IMR-90 (cell line): Measurements from ENCODE around the gene GRPR. TPM values are rescaled to one million over a fixed set of nuclear protein-coding genes. Genes with fewer than 3 reads are reported as not detected.

Experiments used
- ATAC-seq: fragments of 200-7000 bp; cut with Tn5 transposase; 2 replicates; pipeline ENCODE4 v1.9.1; 2020; ENCODE audit warnings: low read depth, mild to moderate bottlenecking, moderate library complexity
- BruUV-seq: library from RNA; stranded (reverse); fragments of 400-500 nt; replicated peaks from 2 replicates; lab custom pipeline; 2021; lab: Mats Ljungman, UMichigan
- CTCF ChIA-PET: fragments of 300-600 bp; formaldehyde crosslinking; extraction: SDS; loops from one replicate; lab custom pipeline; 2021; ENCODE audit warnings: antibody characterized with exemption; lab: Yijun Ruan, JAX
- POLR2A ChIA-PET: fragments of 300-600 bp; sonication (Branson Sonifier 250); formaldehyde crosslinking; loops from one replicate; lab custom pipeline; 2022; ENCODE audit warnings: antibody characterized with exemption; ENCODE audit not compliant: unreplicated experiment; lab: Charles Lee
- DNase-seq: peaks from one replicate; pipeline ENCODE4 v3.0.0; 2013
- H2AFZ ChIP-seq: replicated peaks from 2 replicates; pipeline ENCODE3; 2013; ENCODE audit warnings: low read length, mild to moderate bottlenecking; ENCODE audit not compliant: poor library complexity
- H2AK5ac ChIP-seq: 2 replicates; pipeline ENCODE4 v1.6.1; 2013; ENCODE audit warnings: low read depth, low read length, inconsistent platforms
- H2AK9ac ChIP-seq: replicated peaks from 2 replicates; pipeline ENCODE3; 2013; ENCODE audit warnings: mild to moderate bottlenecking, low read depth, low read length, moderate library complexity; ENCODE audit not compliant: poor library complexity
- H2BK120ac ChIP-seq: 2 replicates; pipeline ENCODE4 v1.6.1; 2013; ENCODE audit warnings: low read depth, low read length, inconsistent platforms
- H2BK15ac ChIP-seq: 3 replicates; pipeline ENCODE4 v1.6.1; 2013; ENCODE audit warnings: low read depth, low read length, inconsistent platforms
- H2BK20ac ChIP-seq: 2 replicates; pipeline ENCODE4 v1.6.1; 2013; ENCODE audit warnings: low read depth, mild to moderate bottlenecking, inconsistent platforms, low read length, moderate library complexity
- H2BK5ac ChIP-seq: 2 replicates; pipeline ENCODE4 v1.6.1; 2013; ENCODE audit warnings: mild to moderate bottlenecking, low read depth, low read length, inconsistent platforms; ENCODE audit not compliant: poor library complexity, severe bottlenecking
- H3K14ac ChIP-seq: replicated peaks from 2 replicates; pipeline ENCODE4 v1.6.1; 2013; ENCODE audit warnings: low read depth, low read length, inconsistent platforms
- H3K18ac ChIP-seq: 2 replicates; pipeline ENCODE4 v1.6.1; 2013; ENCODE audit warnings: low read depth, low read length, control low read depth
- H3K23ac ChIP-seq: 2 replicates; pipeline ENCODE4 v1.6.1; 2013; ENCODE audit warnings: low read depth, low read length, inconsistent platforms
- H3K27ac ChIP-seq: 2 replicates; pipeline ENCODE4 v1.5.1; 2013; ENCODE audit warnings: mild to moderate bottlenecking, control low read depth, low read length; ENCODE audit not compliant: insufficient read depth
- H3K27me3 ChIP-seq: 2 replicates; pipeline ENCODE4 v1.6.1; 2013; ENCODE audit warnings: low read length; ENCODE audit not compliant: control insufficient read depth, insufficient read depth
- H3K36me3 ChIP-seq: 2 replicates; pipeline ENCODE4 v1.6.1; 2013; ENCODE audit warnings: low read length, mixed read lengths; ENCODE audit not compliant: control insufficient read depth, insufficient read depth
- H3K4ac ChIP-seq: 2 replicates; pipeline ENCODE4 v1.6.1; 2013; ENCODE audit warnings: low read depth, low read length, inconsistent platforms
- H3K4me1 ChIP-seq: 2 replicates; pipeline ENCODE4 v1.6.1; 2013; ENCODE audit warnings: low read length, mixed read lengths; ENCODE audit not compliant: control insufficient read depth, insufficient read depth
- H3K4me2 ChIP-seq: 2 replicates; pipeline ENCODE4 v1.6.1; 2013; ENCODE audit warnings: low read depth, mild to moderate bottlenecking, control low read depth, low read length, moderate library complexity
- H3K4me3 ChIP-seq: 2 replicates; pipeline ENCODE4 v1.5.1; 2013; ENCODE audit warnings: low read depth, mild to moderate bottlenecking, control low read depth, low read length, moderate library complexity; ENCODE audit not compliant: insufficient read depth
- H3K56ac ChIP-seq: 2 replicates; pipeline ENCODE4 v1.6.1; 2013; ENCODE audit warnings: low read length, inconsistent platforms; ENCODE audit not compliant: insufficient read depth; ENCODE audit errors: extremely low read depth
- H3K79me1 ChIP-seq, 2 experiments: 2 replicates each; pipeline ENCODE4 v1.6.1; 2013; ENCODE audit warnings: low read length in 2 of 2, inconsistent platforms in 1 of 2, low read depth in 1 of 2
- H3K9ac ChIP-seq: 2 replicates; pipeline ENCODE4 v1.6.1; 2013; ENCODE audit warnings: low read depth, low read length, control low read depth
- H3K9me1 ChIP-seq: 2 replicates; pipeline ENCODE4 v1.6.1; 2013; ENCODE audit warnings: low read length, inconsistent platforms; ENCODE audit not compliant: insufficient read depth
- H3K9me3 ChIP-seq: 2 replicates; pipeline ENCODE4 v1.6.1; 2013; ENCODE audit warnings: low read length; ENCODE audit not compliant: control insufficient read depth, insufficient read depth
- H4K20me1 ChIP-seq: 2 replicates; pipeline ENCODE4 v1.6.1; 2013; ENCODE audit warnings: low read length, inconsistent platforms; ENCODE audit not compliant: insufficient read depth
- H4K5ac ChIP-seq: 2 replicates; pipeline ENCODE4 v1.6.1; 2013; ENCODE audit warnings: mild to moderate bottlenecking, low read depth, low read length, control low read depth
- H4K8ac ChIP-seq, 2 experiments: 2 replicates each; pipeline ENCODE4 v1.6.1; 2013; ENCODE audit warnings: low read depth in 2 of 2, low read length in 2 of 2, control low read depth in 1 of 2, inconsistent platforms in 1 of 2
- H4K91ac ChIP-seq: 2 replicates; pipeline ENCODE4 v1.6.1; 2013; ENCODE audit warnings: low read depth, low read length, inconsistent platforms; ENCODE audit not compliant: insufficient read depth
- RAD21 ChIP-seq: IDR thresholded peaks from 2 replicates; pipeline ENCODE4 v1.6.1; 2012; ENCODE audit warnings: low read length, improper control_type of control experiment
- RFX5 ChIP-seq: IDR thresholded peaks from 2 replicates; pipeline ENCODE4 v1.8.0; 2012; ENCODE audit warnings: low read depth, mild to moderate bottlenecking, low read length, moderate library complexity
- SMC3 ChIP-seq: fragments of 150-350 bp; IDR thresholded peaks from 2 replicates; pipeline ENCODE4 v1.6.1; 2016; ENCODE audit warnings: low read depth, mild to moderate bottlenecking, antibody characterized with exemption, low read length, moderate library complexity
- WGBS, 2 experiments: methylation state at CpG; one replicate each; pipeline versions ENCODE4 v1.1.5 to v1.1.7; 2013; ENCODE audit warnings: missing lambda C conversion rate in 2 of 2; ENCODE audit not compliant: insufficient read length in 1 of 2; ENCODE audit errors: extremely low coverage in 2 of 2; 5-methylcytosine and 5-hydroxymethylcytosine counted together
- dilution Hi-C: fragments of 300-500 bp; cut with HindIII; formaldehyde crosslinking; loops from one replicate; pipeline ENCODE4 v1.14.3; 2018; ENCODE audit warnings: low sequenced_read_pairs; ENCODE audit not compliant: unreplicated experiment
- in situ Hi-C: fragments of 300-500 bp; cut with MboI; formaldehyde crosslinking; loops from 3 replicates; pipeline ENCODE4 v1.14.3; 2019; ENCODE audit warnings: low sequenced_read_pairs, inconsistent platforms, mixed read lengths
- intact Hi-C: fragments of 100-400 bp; cut with micrococcal nuclease; formaldehyde crosslinking; loops from 2 replicates; pipeline ENCODE4 v1.10.0; 2022
- polyA plus RNA-seq, 3 experiments: library from polyadenylated mRNA; depleted of rRNA; stranded (reverse); fragments of >200 nt; gene quantifications; 2 replicates each; pipeline ENCODE4 v1.2.3, GENCODE V29; 2012; ENCODE audit warnings: low replicate concordance in 1 of 3
- total RNA-seq: library from RNA; depleted of rRNA; stranded (reverse); fragments of >200 nt; gene quantifications from 2 replicates; pipeline ENCODE4 v1.2.3, GENCODE V29; 2012
- TF ChIP-seq, protein P1 (sequence below): conservative IDR thresholded peaks from 2 replicates; pipeline ENCODE4 v1.5.1; 2012; ENCODE audit warnings: mild to moderate bottlenecking, low read depth, low read length, improper control_type of control experiment

GRPR gene
- total and polyA plus RNA-seq, 2 of the 4 experiments (the other 2 are of a cell fraction), result 9.2 to 13.6 TPM

DNA sequence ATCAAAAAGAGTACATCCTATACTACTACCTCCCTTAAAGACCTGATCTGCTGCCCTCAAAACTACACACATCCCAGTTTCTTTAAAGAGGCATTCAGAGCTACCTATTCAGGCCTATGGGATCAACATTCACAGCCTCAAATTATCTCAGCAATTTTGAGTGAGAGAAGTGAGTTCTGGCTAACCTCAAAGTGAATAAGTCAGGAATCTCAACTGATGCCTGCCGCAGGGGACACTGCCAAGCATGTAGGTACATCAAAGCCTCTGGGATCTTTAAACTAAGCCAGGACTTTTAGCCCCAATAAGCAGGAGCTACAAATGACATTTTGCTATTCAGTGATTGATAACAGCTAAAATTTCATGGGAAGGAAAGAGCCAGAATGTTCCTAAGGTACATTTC lies 11.6 kb downstream of the GRPR start:
- TF ChIP-seq RAD21 (no peak), SMC3 (no peak), RFX5 (no peak)
- TF ChIP-seq, protein P1, sequence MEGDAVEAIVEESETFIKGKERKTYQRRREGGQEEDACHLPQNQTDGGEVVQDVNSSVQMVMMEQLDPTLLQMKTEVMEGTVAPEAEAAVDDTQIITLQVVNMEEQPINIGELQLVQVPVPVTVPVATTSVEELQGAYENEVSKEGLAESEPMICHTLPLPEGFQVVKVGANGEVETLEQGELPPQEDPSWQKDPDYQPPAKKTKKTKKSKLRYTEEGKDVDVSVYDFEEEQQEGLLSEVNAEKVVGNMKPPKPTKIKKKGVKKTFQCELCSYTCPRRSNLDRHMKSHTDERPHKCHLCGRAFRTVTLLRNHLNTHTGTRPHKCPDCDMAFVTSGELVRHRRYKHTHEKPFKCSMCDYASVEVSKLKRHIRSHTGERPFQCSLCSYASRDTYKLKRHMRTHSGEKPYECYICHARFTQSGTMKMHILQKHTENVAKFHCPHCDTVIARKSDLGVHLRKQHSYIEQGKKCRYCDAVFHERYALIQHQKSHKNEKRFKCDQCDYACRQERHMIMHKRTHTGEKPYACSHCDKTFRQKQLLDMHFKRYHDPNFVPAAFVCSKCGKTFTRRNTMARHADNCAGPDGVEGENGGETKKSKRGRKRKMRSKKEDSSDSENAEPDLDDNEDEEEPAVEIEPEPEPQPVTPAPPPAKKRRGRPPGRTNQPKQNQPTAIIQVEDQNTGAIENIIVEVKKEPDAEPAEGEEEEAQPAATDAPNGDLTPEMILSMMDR, result no peak
- Histone ChIP-seq H2AK5ac (no peak overlapping the region), H3K4me3 (no peak overlapping the region), H3K36me3 (no peaks in the 10 kb centered on the region), H4K8ac (0 out of 4 replicates have a peak overlapping the region, but pooled peaks of 1 of the 2 experiments have one; percentile 15), H3K4me1 (no peaks in the 10 kb centered on the region), H3K23ac (no peak overlapping the region), H2BK15ac (no peak overlapping the region), H4K91ac (no peak overlapping the region), H2AFZ (no peak overlapping the region), H3K27ac (no peak overlapping the region), H3K4me2 (no peak overlapping the region), H3K56ac (no peak overlapping the region), H3K4ac (no peak overlapping the region), H2BK5ac (no peak overlapping the region), H3K18ac (no peak overlapping the region), H3K9me1 (no peaks in the 10 kb centered on the region), H4K20me1 (no peaks in the 10 kb centered on the region), H3K14ac (peak overlapping the region; percentile 9; the same call in 1 of the 2 replicates), H4K5ac (no peak overlapping the region), H3K27me3 (no peaks in the 10 kb centered on the region; the same call in none of the 2 replicates), H3K9ac (no peak overlapping the region), H2AK9ac (no peak overlapping the region), H2BK20ac (no peak overlapping the region), H2BK120ac (no peak overlapping the region), H3K9me3 (no peaks in the 10 kb centered on the region), H3K79me1 (peaks cover 0 to 4% of the 10 kb centered on the region in 2 experiments; a peak in 2 of 4 replicates)
- POLR2A ChIA-PET, result no interaction called here
- no CpG with 5 or more reads among the region's 1 CpG for WGBS, 2 experiments
- DNase-seq (no peak), ATAC-seq (no peak)
- intact Hi-C loops (no loop called here), in situ Hi-C loops (no loop called here), dilution Hi-C loops (no loop called here)
- BruUV-seq, result no TSS peak
- CTCF ChIA-PET, result no interaction called here
